H1 (cell line): ENCODE results near the gene COL4A1. TPM values are rescaled to one million over a fixed set of nuclear protein-coding genes. Genes with fewer than 3 reads are reported as not detected.

Source experiments
- CHD1 ChIP-seq: IDR thresholded peaks from 2 replicates; pipeline ENCODE4 v1.6.1; 2012; ENCODE audit warnings: low read depth, low read length, improper control_type of control experiment
- GABPA ChIP-seq: IDR thresholded peaks from 2 replicates; pipeline ENCODE4 v1.6.1; 2011; ENCODE audit warnings: mild to moderate bottlenecking, low read length, moderate library complexity, borderline replicate concordance; ENCODE audit not compliant: insufficient read depth
- TBP ChIP-seq: IDR thresholded peaks from 2 replicates; pipeline ENCODE4 v1.6.1; 2011; ENCODE audit warnings: low read depth, low read length, improper control_type of control experiment
- polyA plus RNA-seq, 7 experiments: library from polyadenylated mRNA; depleted of rRNA in 3 of 7; stranded (reverse) in 5 of 7; unstranded in 2 of 7; fragments of >200 nt in 5 of 7; fragments of 200-250 nt in 2 of 7; gene quantifications; 1 replicate in 5 of 7; 2 replicates in 1 of 7; 4 replicates in 1 of 7; pipeline versions ENCODE4 v1.2.1 to v1.2.3, GENCODE V29; 2011 to 2013; ENCODE audit warnings: missing spikeins in 2 of 7, mixed read lengths in 2 of 7
- total RNA-seq: library from RNA; stranded (reverse); fragmentation: NEBNext Ultra II Directional; extraction: Animal tissue kit (Norgen Biotek cat#: 25700); gene quantifications from 2 replicates; pipeline ENCODE4 v1.2.1, GENCODE V29; 2021
- TF ChIP-seq, protein P1 (sequence below): fragments of 300-600 bp; sonication (generic); IDR thresholded peaks from 2 replicates; pipeline ENCODE4 v1.7.1; 2012; ENCODE audit warnings: low read length, moderate library complexity, mild to moderate bottlenecking, inconsistent platforms; ENCODE audit not compliant: insufficient replicate concordance
- TF ChIP-seq, protein P2 (sequence below), 3 experiments: IDR thresholded peaks; 1 replicate in 2 of 3; 2 replicates in 1 of 3; pipeline versions ENCODE4 v1.5.1 to v1.6.1; 2011; ENCODE audit warnings: low read length in 3 of 3, mild to moderate bottlenecking in 3 of 3, inconsistent platforms in 2 of 3, low read depth in 1 of 3, moderate library complexity in 1 of 3; ENCODE audit not compliant: insufficient read depth in 1 of 3; ENCODE audit errors: control extremely low read depth in 1 of 3
- TF ChIP-seq, protein P3 (sequence below): IDR thresholded peaks from 2 replicates; pipeline ENCODE4 v1.6.1; 2011; ENCODE audit warnings: low read depth, mild to moderate bottlenecking, low read length; ENCODE audit not compliant: insufficient read depth
- TF ChIP-seq, protein P4 (sequence below): IDR thresholded peaks from 2 replicates; pipeline ENCODE4 v1.6.1; 2012; ENCODE audit warnings: inconsistent platforms

Gene COL4A1
- total and polyA plus RNA-seq, 2 of the 8 experiments (the other 6 are each of a cell fraction or from before 2014, with no cell fraction given): 30.7 to 82.0 TPM

DNA sequence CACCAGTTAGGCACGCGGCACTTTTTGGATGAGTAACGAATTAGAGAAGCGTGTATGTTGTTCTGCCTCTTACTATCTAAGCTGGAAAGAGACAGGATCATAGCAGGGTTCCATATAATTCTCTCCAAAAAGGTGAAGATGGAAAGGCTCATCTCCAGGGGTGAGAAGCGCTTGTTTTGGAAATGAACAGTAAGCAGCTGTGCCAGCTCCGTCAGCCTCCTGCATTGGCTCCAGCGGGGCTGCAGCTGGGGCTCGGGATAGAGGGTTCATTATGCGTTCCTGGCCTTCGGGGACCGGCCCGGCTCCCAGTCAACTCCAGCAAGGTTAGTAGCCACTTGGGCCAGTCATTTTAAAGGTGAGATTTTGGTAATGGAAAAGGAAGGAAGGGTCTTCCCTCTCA is 155.5 kb downstream of the COL4A1 start (continued):
- TF ChIP-seq, protein P1, sequence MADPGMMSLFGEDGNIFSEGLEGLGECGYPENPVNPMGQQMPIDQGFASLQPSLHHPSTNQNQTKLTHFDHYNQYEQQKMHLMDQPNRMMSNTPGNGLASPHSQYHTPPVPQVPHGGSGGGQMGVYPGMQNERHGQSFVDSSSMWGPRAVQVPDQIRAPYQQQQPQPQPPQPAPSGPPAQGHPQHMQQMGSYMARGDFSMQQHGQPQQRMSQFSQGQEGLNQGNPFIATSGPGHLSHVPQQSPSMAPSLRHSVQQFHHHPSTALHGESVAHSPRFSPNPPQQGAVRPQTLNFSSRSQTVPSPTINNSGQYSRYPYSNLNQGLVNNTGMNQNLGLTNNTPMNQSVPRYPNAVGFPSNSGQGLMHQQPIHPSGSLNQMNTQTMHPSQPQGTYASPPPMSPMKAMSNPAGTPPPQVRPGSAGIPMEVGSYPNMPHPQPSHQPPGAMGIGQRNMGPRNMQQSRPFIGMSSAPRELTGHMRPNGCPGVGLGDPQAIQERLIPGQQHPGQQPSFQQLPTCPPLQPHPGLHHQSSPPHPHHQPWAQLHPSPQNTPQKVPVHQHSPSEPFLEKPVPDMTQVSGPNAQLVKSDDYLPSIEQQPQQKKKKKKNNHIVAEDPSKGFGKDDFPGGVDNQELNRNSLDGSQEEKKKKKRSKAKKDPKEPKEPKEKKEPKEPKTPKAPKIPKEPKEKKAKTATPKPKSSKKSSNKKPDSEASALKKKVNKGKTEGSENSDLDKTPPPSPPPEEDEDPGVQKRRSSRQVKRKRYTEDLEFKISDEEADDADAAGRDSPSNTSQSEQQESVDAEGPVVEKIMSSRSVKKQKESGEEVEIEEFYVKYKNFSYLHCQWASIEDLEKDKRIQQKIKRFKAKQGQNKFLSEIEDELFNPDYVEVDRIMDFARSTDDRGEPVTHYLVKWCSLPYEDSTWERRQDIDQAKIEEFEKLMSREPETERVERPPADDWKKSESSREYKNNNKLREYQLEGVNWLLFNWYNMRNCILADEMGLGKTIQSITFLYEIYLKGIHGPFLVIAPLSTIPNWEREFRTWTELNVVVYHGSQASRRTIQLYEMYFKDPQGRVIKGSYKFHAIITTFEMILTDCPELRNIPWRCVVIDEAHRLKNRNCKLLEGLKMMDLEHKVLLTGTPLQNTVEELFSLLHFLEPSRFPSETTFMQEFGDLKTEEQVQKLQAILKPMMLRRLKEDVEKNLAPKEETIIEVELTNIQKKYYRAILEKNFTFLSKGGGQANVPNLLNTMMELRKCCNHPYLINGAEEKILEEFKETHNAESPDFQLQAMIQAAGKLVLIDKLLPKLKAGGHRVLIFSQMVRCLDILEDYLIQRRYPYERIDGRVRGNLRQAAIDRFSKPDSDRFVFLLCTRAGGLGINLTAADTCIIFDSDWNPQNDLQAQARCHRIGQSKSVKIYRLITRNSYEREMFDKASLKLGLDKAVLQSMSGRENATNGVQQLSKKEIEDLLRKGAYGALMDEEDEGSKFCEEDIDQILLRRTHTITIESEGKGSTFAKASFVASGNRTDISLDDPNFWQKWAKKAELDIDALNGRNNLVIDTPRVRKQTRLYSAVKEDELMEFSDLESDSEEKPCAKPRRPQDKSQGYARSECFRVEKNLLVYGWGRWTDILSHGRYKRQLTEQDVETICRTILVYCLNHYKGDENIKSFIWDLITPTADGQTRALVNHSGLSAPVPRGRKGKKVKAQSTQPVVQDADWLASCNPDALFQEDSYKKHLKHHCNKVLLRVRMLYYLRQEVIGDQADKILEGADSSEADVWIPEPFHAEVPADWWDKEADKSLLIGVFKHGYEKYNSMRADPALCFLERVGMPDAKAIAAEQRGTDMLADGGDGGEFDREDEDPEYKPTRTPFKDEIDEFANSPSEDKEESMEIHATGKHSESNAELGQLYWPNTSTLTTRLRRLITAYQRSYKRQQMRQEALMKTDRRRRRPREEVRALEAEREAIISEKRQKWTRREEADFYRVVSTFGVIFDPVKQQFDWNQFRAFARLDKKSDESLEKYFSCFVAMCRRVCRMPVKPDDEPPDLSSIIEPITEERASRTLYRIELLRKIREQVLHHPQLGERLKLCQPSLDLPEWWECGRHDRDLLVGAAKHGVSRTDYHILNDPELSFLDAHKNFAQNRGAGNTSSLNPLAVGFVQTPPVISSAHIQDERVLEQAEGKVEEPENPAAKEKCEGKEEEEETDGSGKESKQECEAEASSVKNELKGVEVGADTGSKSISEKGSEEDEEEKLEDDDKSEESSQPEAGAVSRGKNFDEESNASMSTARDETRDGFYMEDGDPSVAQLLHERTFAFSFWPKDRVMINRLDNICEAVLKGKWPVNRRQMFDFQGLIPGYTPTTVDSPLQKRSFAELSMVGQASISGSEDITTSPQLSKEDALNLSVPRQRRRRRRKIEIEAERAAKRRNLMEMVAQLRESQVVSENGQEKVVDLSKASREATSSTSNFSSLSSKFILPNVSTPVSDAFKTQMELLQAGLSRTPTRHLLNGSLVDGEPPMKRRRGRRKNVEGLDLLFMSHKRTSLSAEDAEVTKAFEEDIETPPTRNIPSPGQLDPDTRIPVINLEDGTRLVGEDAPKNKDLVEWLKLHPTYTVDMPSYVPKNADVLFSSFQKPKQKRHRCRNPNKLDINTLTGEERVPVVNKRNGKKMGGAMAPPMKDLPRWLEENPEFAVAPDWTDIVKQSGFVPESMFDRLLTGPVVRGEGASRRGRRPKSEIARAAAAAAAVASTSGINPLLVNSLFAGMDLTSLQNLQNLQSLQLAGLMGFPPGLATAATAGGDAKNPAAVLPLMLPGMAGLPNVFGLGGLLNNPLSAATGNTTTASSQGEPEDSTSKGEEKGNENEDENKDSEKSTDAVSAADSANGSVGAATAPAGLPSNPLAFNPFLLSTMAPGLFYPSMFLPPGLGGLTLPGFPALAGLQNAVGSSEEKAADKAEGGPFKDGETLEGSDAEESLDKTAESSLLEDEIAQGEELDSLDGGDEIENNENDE: no peak
- TF ChIP-seq, protein P2, sequence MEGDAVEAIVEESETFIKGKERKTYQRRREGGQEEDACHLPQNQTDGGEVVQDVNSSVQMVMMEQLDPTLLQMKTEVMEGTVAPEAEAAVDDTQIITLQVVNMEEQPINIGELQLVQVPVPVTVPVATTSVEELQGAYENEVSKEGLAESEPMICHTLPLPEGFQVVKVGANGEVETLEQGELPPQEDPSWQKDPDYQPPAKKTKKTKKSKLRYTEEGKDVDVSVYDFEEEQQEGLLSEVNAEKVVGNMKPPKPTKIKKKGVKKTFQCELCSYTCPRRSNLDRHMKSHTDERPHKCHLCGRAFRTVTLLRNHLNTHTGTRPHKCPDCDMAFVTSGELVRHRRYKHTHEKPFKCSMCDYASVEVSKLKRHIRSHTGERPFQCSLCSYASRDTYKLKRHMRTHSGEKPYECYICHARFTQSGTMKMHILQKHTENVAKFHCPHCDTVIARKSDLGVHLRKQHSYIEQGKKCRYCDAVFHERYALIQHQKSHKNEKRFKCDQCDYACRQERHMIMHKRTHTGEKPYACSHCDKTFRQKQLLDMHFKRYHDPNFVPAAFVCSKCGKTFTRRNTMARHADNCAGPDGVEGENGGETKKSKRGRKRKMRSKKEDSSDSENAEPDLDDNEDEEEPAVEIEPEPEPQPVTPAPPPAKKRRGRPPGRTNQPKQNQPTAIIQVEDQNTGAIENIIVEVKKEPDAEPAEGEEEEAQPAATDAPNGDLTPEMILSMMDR (IDR thresholded peaks at IDR 0.05; ENCODE audit: control extremely low read depth in 1 of 3, insufficient read depth in 1 of 3, low read depth in 1 of 3, low read length in 3 of 3): no peak
- TF ChIP-seq CHD1: no peak
- no peak for TF ChIP-seq GABPA
- TF ChIP-seq, protein P3, sequence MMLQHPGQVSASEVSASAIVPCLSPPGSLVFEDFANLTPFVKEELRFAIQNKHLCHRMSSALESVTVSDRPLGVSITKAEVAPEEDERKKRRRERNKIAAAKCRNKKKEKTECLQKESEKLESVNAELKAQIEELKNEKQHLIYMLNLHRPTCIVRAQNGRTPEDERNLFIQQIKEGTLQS: no peak
- TF ChIP-seq, protein P4, sequence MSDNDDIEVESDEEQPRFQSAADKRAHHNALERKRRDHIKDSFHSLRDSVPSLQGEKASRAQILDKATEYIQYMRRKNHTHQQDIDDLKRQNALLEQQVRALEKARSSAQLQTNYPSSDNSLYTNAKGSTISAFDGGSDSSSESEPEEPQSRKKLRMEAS: no peak
- no peak for TF ChIP-seq TBP
